Neural cell (in vitro differentiated cells): ENCODE results near the gene GRIN2C. TPM values are rescaled to one million over a fixed set of nuclear protein-coding genes. Genes with fewer than 3 reads are reported as not detected.

Experiments
- H2AFZ ChIP-seq: fragments of 200-600, 300-800 bp; sonication (generic), shearing (Covaris generic); 2 replicates; pipeline ENCODE4 v1.6.0; 2014; ENCODE audit warnings: low read depth, mild to moderate bottlenecking, antibody characterized with exemption, low read length, moderate library complexity
- H3F3A ChIP-seq: fragments of 200-600 bp; shearing (Covaris generic); 2 replicates; pipeline ENCODE4 v1.6.1; 2016; ENCODE audit warnings: mild to moderate bottlenecking, moderate library complexity, mixed read lengths, antibody characterized with exemption, low read length; ENCODE audit not compliant: insufficient read depth, poor library complexity, severe bottlenecking
- H3K27ac ChIP-seq: fragments of 200-600, 300-800 bp; sonication (generic), shearing (Covaris generic); 2 replicates; pipeline ENCODE4 v1.5.1; 2014; ENCODE audit warnings: mild to moderate bottlenecking, low read length, moderate library complexity
- H3K27me3 ChIP-seq: fragments of 300-800, 200-600 bp; sonication (generic), shearing (Covaris generic); 2 replicates; pipeline ENCODE4 v1.6.0; 2014; ENCODE audit warnings: mild to moderate bottlenecking, low read depth, low read length, moderate library complexity; ENCODE audit not compliant: insufficient read depth
- H3K36me3 ChIP-seq: fragments of 300-800, 200-600 bp; sonication (generic), shearing (Covaris generic); 2 replicates; pipeline ENCODE4 v1.5.1; 2014; ENCODE audit warnings: mild to moderate bottlenecking, antibody characterized with exemption, low read length, moderate library complexity; ENCODE audit not compliant: insufficient read depth
- H3K4me2 ChIP-seq: fragments of 300-800, 200-600 bp; sonication (generic), shearing (Covaris generic); 2 replicates; pipeline ENCODE4 v1.6.0; 2014; ENCODE audit warnings: mild to moderate bottlenecking, low read length
- H3K4me3 ChIP-seq: fragments of 300-800, 200-600 bp; sonication (generic), shearing (Covaris generic); 2 replicates; pipeline ENCODE4 v1.5.1; 2014; ENCODE audit warnings: mild to moderate bottlenecking, low read length, moderate library complexity
- H3K79me2 ChIP-seq: fragments of 200-600 bp; shearing (Covaris generic); replicated peaks from 2 replicates; pipeline ENCODE4 v1.6.0; 2014; ENCODE audit warnings: mild to moderate bottlenecking, low read length, moderate library complexity; ENCODE audit not compliant: insufficient read depth
- H3K9ac ChIP-seq: fragments of 300-800, 200-600 bp; sonication (generic), shearing (Covaris generic); 2 replicates; pipeline ENCODE4 v1.6.1; 2016; ENCODE audit warnings: mild to moderate bottlenecking, low read length, mixed read lengths
- H3K9me2 ChIP-seq: fragments of 200-600 bp; shearing (Covaris generic); 2 replicates; pipeline ENCODE4 v1.6.1; 2016; ENCODE audit warnings: mild to moderate bottlenecking, low read length, mixed read lengths; ENCODE audit not compliant: insufficient read depth
- H3K9me3 ChIP-seq: fragments of 200-600, 300-800 bp; sonication (generic), shearing (Covaris generic); 2 replicates; pipeline ENCODE4 v1.6.1; 2016; ENCODE audit warnings: mild to moderate bottlenecking, mixed run types, low read length, moderate library complexity, mixed read lengths
- H4K20me1 ChIP-seq: fragments of 200-600 bp; shearing (Covaris generic); 2 replicates; pipeline ENCODE4 v1.6.1; 2016; ENCODE audit warnings: mild to moderate bottlenecking, mixed run types; ENCODE audit not compliant: insufficient read depth
- CTCF ChIP-seq: fragments of 450-650 bp; IDR thresholded peaks from 2 replicates; pipeline ENCODE4 v1.5.1; 2014; ENCODE audit warnings: antibody characterized with exemption, mild to moderate bottlenecking, moderate library complexity; ENCODE audit not compliant: poor library complexity, severe bottlenecking
- EP300 ChIP-seq: fragments of 450-650 bp; conservative IDR thresholded peaks from 2 replicates; pipeline ENCODE4 v1.6.1; 2014; ENCODE audit warnings: antibody characterized with exemption, mild to moderate bottlenecking, moderate library complexity; ENCODE audit not compliant: poor library complexity, severe bottlenecking
- EZH2 ChIP-seq: fragments of 200-600, 300-800 bp; shearing (Covaris generic), sonication (generic); IDR thresholded peaks from 2 replicates; pipeline ENCODE4 v1.6.1; 2014; ENCODE audit warnings: antibody characterized with exemption, low read length, borderline replicate concordance, mild to moderate bottlenecking; ENCODE audit not compliant: insufficient read depth, poor library complexity, severe bottlenecking
- MXI1 ChIP-seq: fragments of 450-650 bp; conservative IDR thresholded peaks from 2 replicates; pipeline ENCODE4 v1.6.1; 2014; ENCODE audit warnings: antibody characterized with exemption, mild to moderate bottlenecking; ENCODE audit not compliant: poor library complexity, severe bottlenecking
- POLR2AphosphoS5 ChIP-seq: IDR thresholded peaks from 2 replicates; pipeline ENCODE4 v1.6.1; 2012
- RAD21 ChIP-seq: fragments of 450-650 bp; conservative IDR thresholded peaks from 2 replicates; pipeline ENCODE4 v1.6.1; 2014; ENCODE audit warnings: antibody characterized with exemption, mild to moderate bottlenecking, moderate library complexity
- REST ChIP-seq: IDR thresholded peaks from 2 replicates; pipeline ENCODE4 v1.6.1; 2012; ENCODE audit warnings: borderline replicate concordance
- SMC3 ChIP-seq: fragments of 450-650 bp; conservative IDR thresholded peaks from 2 replicates; pipeline ENCODE4 v1.6.1; 2014; ENCODE audit warnings: antibody characterized with exemption, mild to moderate bottlenecking, moderate library complexity; ENCODE audit not compliant: poor library complexity
- TAF1 ChIP-seq: IDR thresholded peaks from 2 replicates; pipeline ENCODE4 v1.6.1; 2012; ENCODE audit warnings: low read depth
- polyA plus RNA-seq: library from polyadenylated mRNA; depleted of rRNA; stranded (reverse); fragments of >200 nt; gene quantifications from 2 replicates; pipeline ENCODE4 v1.2.3, GENCODE V29; 2014

Gene GRIN2C
- polyA plus RNA-seq, 1 donor from 2014 or later: 0.04 TPM

GRCh38 chr17:74799097-74799496, 60.6 kb downstream of the GRIN2C start:
- Histone ChIP-seq H3F3A (no peaks in the 10 kb centered on the region), H3K27ac (no peak overlapping the region), H3K9ac (no peak overlapping the region), H3K9me3 (no peaks in the 10 kb centered on the region), H3K27me3 (no peaks in the 10 kb centered on the region), H3K4me3 (no peak overlapping the region), H4K20me1 (no peaks in the 10 kb centered on the region), H3K4me2 (no peak overlapping the region), H3K9me2 (no peaks in the 10 kb centered on the region), H2AFZ (no peak overlapping the region), H3K79me2 (no peaks in the 10 kb centered on the region), H3K36me3 (no peaks in the 10 kb centered on the region)
- TF ChIP-seq EP300 (no peak), POLR2AphosphoS5 (no peak), MXI1 (no peak), RAD21 (no peak), SMC3 (no peak), REST (no peak), EZH2 (no peak), CTCF (no peak), TAF1 (no peak)

- H3K9ac ChIP-seq: no peak overlapping the region
- H3K27me3 ChIP-seq: no peaks in the 10 kb centered on the region
- TF ChIP-seq CTCF: no peak
- no peak for TF ChIP-seq EP300
- TF ChIP-seq SMC3: no peak
- no peak for TF ChIP-seq EZH2
- no peak for TF ChIP-seq RAD21
- TF ChIP-seq REST: no peak
- TF ChIP-seq POLR2AphosphoS5: no peak
- TF ChIP-seq MXI1: no peak
- TF ChIP-seq TAF1: no peak
- H3K27ac ChIP-seq: no peak overlapping the region
- no peaks in the 10 kb centered on the region for H3K79me2 ChIP-seq
- no peaks in the 10 kb centered on the region for H3F3A ChIP-seq
- no peak overlapping the region for H3K4me2 ChIP-seq
- H3K36me3 ChIP-seq: no peaks in the 10 kb centered on the region
- no peak overlapping the region for H2AFZ ChIP-seq
- no peaks in the 10 kb centered on the region for H3K9me2 ChIP-seq
- no peak overlapping the region for H3K4me3 ChIP-seq
- no peaks in the 10 kb centered on the region for H4K20me1 ChIP-seq
- H3K9me3 ChIP-seq: no peaks in the 10 kb centered on the region
Observed at GRCh38 chr17:74798239-74798707, 61.4 kb downstream of the GRIN2C start.
